Stimulated activated CD4-positive, alpha-beta T cell treated with anti-CD3 and anti-CD28 coated beads, Interleukin-15, amount 100 ng/mL, for 1 hour (primary cell): ENCODE results near the gene GGT5.
A peak's percentile ranks its signal among the peaks of the same experiment; 100 is the strongest.
"Not testable (repeated sequence)": the region's sequence is repeated elsewhere in the genome, so short reads cannot be mapped to it uniquely, and the experiment has no call there.

Source experiments
- DNase-seq, 2 donors: peaks; one replicate each; pipeline ENCODE4 v3.0.0-alpha.2; 2020; ENCODE audit warnings: low read depth in 1 of 2, low spot score in 1 of 2

GGT5 gene

DNA sequence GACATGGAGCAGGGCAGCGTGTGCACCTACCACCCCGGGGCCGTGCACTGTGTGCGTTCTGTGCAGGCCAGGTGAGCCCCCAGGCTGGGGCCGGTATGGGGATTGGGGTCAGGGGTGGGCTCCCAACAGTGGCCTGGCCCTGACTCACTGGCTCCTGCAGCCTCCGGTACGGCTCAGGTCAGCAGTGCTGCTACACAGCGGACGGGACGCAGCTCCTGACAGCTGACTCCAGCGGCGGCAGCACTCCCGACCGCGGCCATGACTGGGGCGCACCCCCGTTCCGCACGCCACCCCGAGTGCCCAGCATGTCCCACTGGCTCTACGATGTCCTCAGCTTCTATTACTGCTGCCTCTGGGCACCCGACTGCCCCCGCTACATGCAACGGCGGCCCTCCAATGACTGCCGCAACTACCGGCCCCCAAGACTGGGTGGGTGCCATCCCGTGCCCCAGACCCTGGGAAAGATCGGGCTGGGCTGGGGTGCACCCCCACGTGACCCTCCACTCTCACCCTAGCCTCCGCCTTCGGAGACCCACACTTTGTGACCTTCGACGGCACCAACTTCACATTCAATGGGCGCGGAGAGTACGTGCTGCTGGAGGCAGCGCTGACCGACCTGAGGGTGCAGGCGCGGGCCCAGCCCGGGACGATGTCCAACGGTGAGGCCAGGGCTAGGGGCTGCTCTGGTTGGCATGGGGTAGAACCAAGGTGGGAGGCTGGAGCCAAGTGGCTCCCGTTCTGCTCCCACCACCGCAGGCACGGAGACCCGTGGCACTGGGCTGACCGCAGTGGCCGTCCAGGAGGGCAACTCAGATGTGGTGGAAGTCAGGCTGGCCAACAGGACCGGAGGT, 59.2 kb downstream of the GGT5 start:
- DNase-seq, result no peak

DNA sequence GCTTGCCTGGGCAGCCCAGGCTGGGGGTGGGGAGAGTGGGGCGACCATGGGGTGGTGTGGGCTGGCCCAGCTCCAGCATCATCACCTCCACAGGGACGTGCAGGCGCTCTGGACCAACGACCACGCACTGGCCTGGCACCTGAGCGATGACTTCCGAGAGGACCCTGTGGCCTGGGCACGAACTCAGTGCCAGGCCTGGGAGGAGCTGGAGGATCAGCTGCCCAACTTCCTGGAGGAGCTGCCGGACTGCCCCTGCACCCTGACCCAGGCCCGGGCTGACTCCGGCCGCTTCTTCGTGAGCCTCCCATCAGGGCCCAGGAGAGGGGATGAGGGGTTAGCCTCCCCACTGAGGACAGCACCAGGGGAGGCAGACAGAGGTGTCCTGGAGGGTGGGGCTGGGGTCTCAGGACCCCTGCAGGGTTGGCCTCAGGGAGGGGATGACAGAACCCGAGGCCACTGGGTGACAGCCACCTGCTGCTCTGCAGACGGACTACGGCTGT, 59.8 kb downstream of the GGT5 start:
- no peak for DNase-seq

DNA sequence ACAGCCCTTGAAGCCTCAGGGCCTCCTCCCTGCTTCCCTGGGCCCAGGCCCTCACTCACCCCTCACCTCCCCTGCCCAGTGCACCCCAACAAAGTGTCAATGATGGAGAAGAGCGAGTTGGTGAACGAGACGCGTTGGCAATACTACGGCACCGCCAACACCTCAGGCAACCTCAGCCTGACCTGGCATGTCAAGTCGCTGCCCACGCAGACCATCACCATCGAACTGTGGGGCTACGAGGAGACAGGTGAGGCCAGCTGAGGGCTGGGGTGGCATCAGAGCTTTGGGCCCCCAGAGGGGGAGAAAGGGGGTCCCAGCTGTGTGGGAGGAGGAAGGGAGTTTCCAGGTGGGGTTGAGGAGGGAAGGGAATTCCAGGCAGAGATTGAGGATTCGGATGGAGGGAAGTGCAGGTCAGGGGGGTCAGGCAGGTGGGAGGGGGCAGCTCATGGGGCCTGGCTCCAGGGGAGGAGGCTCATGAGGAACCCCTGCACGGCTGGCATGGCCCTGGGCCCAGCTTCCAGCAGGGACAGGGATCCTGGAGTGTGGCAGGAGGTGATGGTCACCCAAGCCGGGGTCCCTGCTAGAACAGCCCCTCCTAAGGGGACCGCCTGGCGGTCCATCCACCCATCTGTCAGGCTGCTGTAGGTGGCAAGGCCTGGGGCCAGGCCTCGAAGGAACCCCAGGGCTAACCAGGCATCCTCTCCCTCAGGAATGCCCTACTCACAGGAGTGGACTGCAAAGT, 60.7 kb downstream of the GGT5 start:
- DNase-seq, result no peak

DNA sequence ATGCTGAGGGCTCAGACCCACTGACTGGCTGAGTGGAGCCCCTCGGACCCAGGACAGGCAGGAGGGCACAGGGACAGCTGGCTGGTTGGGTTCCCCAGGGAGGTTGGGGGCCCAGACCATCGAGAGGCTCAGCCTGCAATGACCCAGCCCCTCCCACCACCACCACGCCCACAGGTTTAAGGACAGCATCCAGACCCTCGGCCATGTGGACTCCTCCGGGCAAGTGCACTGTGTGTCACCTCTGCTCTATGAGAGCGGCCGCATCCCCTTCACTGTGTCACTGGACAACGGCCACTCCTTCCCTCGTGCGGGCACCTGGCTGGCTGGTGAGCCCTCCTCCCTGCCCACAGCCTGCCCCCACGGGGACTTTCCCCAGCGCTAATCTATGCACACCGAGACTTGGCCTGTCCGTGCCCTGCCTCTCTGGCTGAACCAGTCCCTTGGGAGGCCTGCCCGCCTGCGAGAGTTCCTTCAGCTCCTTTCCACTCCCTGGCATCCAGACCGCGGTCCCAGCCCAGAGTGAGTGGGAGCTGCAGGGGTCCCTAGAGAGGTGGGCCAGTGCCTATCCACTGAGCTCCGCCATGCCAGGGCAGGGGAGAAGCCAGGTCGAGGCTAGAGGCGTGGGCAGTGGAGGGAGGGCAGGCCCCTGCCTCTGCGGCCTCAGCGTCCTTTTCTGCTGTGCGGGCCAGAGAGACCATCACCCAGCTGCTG, 61.4 kb downstream of the GGT5 start:
- no peak for DNase-seq

DNA sequence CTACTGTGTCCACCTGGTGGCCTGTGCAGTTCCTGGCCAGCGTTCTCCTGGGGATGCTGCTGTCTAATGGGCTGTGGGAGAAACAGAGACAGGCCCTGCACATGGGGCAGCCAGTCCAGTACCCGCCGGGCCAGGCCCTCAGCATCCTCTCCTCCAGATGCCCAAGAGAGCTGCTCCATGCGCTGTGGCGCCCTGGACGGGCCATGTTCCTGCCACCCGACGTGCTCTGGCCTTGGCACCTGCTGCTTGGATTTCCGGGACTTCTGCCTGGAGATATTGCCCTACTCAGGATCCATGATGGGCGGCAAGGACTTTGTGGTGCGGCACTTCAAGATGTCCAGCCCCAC, 62.0 kb downstream of the GGT5 start:
- not testable (repeated sequence) for DNase-seq

DNA sequence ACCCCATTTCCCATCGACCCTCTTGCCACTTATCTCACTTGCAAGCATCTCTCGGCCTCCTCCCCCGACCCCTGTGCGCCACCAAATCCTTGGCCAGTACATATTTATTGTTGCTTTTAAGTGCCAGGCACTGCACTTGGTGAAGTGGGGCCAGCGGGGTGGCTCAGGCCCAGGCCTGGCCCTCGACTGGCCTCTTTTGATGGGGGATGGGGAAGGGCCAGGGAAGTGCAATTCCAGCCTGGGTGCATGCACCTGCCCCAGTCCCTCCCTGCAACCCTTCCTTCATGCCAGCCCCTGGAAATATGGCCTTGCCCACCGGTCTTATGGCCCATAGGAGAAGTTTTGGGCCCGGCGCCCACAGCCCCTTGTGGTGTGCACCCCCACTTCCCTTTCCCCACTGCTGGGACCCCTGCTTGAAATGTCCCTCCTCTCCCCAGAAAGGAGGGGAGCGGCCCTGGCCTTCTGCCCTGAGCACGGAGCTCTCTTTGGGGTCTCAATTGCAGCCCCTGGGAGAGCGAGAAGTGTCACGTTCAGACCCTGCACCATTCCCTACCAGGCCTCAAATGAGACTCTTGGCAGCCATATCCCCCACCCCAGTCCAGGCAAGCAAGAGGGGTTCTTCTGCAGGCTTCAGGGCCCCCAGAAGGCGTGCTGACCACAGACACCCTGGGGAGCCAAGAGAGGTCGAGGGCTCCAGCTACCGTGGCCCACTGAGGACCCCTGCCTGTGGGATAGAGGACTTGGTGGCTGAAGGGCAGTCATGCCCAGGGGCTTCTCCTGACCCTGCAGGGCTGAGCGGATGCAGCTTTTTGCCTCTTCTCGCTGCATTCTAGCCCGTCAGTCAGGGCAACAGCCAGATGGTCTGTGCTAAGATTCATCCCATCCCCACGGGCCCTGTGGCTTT, 62.6 kb downstream of the GGT5 start:
- DNase-seq, result no peak

DNA sequence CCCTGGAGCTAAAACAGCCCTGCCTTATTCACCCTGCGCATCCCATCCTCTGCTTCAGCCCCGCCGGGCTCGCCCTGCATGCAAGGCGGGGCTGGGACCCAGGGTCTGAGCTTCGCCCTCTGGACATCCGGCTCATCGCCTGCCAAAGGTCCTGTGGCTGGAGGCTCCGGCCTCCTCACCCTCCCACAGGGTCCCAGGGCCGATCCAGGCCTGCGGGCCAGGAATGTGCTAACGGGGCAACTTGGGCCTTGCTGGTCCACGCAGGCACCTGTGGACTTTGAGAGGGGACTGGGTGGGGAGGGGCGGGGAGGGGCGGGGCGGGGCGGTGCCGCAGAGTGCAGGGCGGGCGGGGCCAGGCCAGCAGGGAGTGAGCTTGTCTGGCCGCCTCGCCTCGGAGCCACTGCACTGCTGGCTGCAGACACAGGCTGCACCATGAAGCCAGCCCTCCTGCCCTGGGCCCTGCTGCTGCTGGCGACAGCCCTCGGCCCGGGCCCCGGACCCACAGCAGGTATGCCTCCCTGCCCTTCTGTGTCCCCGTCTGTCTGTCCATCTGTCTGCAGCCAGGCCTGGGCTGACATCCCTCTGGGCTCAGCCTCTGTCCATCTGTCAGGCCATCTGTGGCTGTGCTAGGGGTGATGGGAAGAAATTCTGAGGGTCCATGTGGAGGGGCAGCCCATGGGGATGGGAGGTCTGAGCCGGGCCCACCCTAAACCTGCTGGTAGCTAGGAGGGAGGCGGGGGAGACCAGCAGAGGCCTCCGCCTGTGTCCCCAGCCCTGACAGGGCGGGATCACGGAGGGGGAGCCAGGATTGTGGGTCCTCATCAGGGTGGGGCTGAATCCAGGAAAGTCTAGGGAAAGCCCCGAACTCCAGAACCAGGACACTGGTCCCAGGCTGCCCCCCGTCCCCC, 63.5 kb downstream of the GGT5 start, which contains the start of gene SUSD2:
Gene SUSD2 (plus strand): TSS at position 400 of the 908 bp plus-strand sequence. CDS start 33 bp downstream, at position 433.
- DNase-seq, result no peak

DNA sequence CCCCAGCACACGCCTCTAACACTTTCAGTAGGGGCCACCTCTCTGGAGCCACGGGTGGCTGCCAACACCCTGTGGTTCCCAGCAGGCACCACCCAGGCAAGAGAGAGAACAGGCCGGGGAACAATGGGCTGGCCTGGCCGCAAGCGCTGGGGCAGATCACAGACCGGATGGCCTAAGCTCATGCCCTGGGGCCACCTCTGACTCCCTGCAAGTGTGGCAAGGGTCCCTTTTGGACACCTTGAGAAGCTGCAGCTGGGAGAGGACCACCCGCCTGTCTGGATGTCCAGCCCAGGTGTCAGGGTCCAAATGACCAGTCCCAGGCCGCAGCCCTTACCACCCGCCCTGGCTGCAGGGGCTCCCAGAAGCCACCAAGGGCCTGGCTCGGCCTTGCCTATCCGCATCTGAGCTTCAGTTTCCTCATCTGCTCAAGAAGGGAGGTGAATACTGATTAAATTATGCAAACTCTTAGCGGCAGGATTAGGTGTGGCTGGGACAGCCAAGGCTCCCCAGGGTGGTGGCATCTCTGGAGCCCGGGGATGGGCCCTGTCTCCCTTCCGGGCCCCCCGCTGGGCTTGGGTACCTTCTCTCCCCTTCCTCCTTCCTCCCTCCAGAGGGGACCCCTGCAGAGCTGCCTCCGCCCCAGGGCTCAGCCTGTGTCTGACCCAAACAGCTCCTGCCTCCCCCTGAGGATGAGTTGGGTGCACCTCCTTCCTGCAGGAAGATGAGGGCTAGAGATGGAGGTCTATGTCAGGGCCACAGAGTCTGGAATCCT, 64.4 kb downstream of the GGT5 start:
- DNase-seq, result no peak

DNA sequence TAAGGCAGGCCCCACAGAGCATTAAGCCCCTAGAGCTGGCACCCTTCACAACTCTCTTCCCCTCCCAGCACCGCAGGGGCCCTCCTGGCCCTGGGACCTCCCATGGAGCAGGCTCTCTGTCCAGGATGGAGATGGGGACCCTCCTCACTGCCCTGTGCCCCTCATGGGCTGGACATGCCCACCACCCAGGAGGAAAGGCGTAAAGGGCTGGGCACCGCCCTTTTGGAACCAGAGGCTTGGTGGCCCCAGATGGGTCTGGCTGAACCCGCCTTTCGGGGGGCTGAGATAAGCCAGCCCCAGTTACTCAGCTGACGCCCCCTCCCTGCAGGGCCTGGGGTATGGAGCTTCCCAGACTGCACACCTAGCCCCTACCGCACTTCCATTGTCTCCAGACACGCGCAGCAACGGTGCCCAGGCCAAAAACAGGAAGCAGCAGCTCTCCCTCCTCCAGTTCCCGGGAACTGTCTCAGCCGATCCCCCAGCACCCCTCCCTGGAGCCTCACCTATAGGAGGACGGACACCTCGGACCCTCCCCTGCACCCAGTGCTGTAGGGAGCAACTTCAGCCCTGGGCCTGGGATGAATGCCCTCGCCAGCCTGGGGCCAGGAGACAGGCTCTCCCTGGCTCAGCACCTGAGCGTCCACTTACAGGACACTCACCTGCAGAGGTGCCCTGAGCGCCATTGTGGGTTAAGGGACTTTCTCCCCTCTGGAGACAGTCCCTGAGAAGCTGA, 65.2 kb downstream of the GGT5 start:
- no peak for DNase-seq

DNA sequence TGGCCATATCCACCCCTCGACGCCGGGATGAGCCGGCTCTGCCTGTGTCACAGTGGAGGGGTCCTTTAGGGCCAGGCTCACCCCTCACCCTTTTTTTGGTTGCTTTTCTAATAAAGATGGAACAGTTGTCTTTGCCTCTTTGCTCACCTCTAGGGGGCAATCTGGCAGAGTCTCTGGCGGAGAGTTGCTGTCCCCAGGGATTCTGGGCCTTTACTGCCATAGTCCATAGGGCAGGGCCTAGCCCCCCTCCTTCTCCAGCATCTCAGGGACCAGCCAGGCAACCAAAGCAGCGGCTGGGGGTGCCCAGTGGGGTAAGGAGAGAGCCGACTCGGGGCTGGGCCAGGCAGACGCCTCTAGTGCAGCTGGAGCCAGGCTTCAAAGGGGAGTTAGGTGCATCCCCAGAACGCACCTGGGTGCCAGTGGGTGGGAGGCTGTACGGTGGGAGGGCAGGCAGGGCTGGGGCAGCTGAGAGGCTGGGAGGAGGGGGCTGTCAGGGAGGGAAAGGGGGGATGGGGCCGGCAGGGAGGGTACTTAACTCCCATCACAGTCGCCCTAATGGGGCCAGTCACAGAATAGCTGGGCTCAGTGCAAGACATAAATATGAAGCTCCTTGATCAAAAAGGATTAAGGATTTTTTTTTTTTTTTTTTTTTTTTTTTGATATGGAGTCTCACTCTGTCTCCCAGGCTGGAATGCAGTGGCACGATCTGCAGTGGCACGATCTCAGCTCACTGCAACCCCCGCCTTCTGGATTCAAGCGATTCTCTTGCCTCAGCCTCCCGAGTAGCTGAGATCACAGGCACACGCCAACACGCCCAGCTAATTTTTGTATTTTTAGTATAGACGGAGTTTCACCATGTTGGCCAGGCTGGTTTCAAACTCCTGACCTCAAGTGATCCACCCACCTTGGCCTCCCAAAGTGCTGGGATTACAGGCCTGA, 66.1 kb downstream of the GGT5 start:
- no peak for DNase-seq

DNA sequence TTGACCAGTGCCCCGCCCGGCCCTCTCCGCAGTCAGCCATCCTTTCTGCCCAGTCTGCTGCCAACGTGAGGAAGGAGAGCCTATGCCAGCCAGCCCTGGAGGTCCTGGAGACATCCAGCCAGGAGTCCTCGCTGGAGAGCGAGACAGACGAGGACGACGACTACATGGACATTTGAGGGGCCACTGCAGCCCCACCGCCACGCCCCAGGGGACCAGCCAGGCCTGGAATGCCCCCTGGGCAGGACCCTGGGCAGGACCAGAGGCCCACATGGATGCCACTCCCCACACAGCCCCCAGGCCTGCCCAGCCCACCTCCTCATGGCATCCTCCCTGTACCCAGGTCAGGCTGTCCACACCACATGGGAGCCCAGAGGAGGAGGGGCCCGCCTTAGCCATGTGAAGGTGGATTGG, 66.9 kb downstream of the GGT5 start:
- no peak for DNase-seq

DNA sequence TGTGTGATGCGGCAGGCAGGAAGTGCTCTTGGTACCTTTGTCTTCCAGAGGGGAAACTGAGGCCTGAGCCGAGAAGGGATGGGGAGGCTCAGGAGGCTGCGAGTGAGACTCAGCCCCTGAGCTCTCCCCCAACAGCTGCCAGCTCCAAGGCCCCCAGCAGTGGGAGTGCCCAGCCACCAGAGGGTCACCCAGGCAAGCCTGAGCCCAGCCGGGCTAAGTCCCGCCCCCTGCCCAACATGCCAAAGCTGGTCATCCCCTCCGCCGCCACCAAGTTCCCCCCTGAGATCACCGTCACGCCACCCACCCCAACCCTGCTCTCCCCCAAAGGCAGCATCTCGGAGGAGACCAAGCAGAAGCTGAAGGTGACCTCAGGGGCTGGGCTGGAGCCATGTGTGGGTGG, 67.4 kb downstream of the GGT5 start:
- DNase-seq, result no peak

DNA sequence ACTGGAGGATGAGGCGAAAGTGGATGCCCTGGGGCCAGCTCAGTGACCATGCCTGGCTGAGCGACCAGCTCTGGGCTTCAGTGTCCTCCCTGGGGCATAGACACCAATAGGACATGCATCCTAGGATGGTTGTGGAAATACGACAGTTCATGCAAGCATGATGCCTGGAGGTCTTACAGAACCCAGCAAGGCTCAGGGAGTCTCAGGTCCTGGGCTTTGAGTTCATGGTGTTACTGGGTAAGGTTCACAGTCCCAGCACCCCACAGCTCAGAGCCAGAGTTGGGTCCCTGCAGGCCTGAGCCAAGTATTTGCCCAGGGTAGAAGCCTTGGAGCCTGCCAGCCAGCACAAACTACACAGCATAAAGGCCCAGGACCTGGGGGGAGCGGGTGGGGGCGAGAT, 67.8 kb downstream of the GGT5 start:
- DNase-seq, result no peak

DNA sequence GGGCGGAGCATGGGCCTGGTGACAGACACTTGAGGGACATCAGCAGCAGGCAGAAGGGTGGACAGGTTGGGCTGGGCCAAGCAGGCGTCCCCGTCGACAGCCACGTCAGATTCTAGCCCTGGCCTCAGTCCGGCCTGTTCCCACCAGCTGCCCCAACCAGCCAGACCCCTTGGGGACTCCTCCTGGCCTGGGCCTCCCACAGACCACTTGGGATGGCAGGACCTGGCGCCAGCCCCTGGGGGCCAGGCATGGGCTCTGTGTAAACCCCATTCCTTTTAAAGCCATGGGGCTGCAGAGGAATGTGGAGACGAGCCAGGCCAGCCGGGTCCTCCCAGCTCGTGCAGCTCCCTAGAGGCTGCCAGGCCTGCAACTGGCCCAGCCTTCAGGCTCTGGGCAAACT, 68.3 kb downstream of the GGT5 start:
- no peak for DNase-seq

DNA sequence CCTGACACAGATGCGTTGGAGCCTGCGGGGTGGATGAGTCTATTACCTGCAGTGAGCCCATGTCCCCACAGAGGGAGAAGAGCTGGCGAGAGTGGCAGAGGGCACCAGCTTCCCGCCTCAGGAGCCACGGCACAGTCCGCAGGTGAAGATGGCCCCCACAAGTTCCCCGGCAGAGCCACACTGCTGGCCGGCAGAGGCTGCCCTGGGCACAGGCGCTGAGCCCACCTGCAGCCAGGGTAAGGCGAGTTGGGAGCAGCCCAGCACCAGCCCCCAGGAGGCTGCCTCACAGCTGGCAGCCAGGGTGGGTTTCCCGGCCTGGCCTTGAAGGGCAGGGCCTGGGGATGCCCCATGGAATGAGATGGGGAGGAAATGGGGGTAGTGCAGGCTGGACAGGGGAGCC, 68.8 kb downstream of the GGT5 start:
- no peak for DNase-seq

DNA sequence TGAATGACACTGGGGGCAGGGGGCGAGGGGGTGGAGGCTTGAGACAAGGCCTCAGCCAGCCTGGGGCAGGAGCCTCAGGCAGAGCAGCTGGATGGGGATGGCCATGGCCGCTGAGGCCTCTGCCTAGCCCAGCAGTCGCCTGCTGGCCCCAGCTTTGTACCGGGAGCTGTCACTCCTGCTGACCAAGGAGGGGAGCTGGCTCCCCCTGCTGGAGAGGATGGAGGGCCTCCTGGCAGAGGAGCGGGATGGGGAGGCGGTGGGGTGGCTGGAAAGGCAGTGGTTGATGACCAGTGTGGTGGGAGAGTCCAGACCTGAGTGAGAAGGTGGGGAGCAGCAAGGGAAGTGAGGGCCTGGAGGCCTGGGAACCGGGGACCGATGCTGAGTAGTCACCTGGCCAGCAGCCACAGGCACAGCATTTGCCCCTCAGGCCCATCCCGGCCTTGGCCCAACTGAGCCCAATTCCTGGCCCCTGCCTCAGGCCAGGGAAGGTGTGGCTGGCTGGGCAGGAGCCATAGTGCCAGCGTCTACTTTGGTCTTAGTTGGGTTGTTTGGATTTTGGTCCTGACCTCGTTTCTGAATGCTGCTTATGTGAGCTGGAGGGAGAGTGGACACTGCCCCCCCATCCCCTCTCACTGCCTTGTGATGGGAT, 69.6 kb downstream of the GGT5 start:
- DNase-seq, result peak; percentile 30 to 46

DNA sequence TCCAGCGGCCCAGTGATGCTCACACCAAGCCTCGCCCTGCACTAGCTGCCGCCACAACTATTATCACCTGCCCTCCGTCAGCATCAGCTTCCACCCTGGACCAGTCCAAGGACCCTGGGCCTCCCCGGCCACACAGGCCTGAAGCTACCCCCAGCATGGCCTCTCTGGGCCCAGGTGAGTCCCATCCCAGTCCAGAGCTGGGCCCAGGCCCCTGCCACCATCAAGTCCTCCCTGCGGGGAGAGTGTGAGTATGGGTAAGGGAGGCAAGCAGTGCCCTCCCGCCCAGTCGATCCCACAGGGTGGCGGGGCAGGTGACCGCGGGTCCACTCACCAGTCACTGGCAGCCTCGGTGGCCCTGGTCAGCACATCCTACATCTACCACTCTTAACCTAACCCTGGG, 73.1 kb downstream of the GGT5 start:
- no peak for DNase-seq
